ENCODE data around the gene SBK1. TPM values are rescaled to one million over a fixed set of nuclear protein-coding genes. Genes with fewer than 3 reads are reported as not detected.

The SBK1 gene
- total RNA-seq, 4 donors from 2014 or later: 0.26 to 1.2 (median 0.64) TPM; not detected in 1

DNA sequence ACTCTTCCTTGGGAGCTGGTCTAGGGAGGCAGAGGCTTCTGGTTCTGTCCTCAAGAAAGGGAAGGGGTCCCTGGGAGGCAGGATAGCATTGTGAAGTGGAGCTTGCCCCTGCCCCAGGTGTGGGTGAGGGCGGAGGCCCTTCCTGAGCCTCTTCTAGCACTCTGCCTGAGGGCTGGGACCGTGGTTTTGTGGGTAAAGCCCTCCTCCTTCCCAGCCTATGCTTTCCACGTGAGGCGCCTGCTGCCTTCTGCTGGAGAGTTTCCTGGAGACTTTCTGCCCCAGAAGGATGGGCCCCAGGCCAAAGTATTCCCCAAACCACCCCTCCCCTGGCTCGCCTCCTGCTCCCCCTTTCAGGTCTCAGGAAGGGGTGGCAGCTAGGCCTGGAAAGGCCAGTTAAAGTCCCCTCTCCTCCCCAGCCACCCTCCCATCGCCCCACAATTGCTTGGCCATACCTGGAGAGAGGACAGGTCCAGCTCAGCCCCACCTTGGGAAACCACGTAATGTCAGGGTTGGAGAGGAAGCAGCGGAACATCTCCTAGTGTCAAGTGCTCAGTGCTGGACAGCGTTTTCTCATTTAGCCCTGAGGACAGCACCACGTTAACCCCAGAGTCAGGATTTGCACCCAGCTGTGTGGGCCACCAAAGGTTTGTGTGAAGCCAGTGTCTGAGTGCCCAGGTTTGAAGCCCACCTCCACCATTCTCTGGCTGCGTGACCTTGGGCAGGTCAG is 5.6 kb downstream of the SBK1 start:
- H3K27me3 ChIP-seq: no peaks in the 10 kb centered on the region
- H3K36me3 ChIP-seq: no peaks in the 10 kb centered on the region
- DNase-seq: no peak
- H3K4me3 ChIP-seq: no peak overlapping the region
- peaks cover 0 to 4% of the 10 kb centered on the region in 2 donors for H3K4me1 ChIP-seq
- no peaks in the 10 kb centered on the region for H3K9me3 ChIP-seq
- intact Hi-C loops (cut with DNase I; ENCODE audit: low total_unique reads): no loop called here
- no peak overlapping the region for H3K27ac ChIP-seq
- no peak for TF ChIP-seq POLR2A (IDR thresholded peaks at IDR 0.05)
- TF ChIP-seq CTCF (IDR thresholded peaks at IDR 0.05): no peak

DNA sequence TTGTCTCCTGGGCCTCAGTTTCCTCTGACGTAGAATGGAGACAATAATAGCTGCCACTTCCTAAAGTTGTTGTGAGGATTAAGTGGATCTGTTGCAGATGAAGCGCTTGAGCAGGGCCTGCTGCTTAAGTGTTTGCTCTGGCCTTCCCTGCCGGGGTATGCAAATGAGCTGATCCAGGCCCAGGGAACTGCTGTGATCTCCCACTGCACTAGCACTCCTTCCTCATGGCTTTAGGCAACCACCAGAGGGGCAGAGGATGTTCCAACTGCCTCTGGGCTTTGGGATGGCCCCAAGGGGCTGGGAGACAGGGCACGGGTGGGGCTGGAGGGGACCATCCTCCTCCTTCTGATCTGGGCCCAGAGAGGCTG is 6.2 kb downstream of the SBK1 start:
- H3K27ac ChIP-seq: no peak overlapping the region
- intact Hi-C loops (cut with DNase I; ENCODE audit: low total_unique reads): no loop called here
- H3K4me3 ChIP-seq: no peak overlapping the region
- no peaks in the 10 kb centered on the region for H3K9me3 ChIP-seq
- no peaks in the 10 kb centered on the region for H3K36me3 ChIP-seq
- no peaks in the 10 kb centered on the region for H3K27me3 ChIP-seq
- no peak for DNase-seq
- H3K4me1 ChIP-seq: no peaks in the 10 kb centered on the region
- TF ChIP-seq POLR2A (IDR thresholded peaks at IDR 0.05) (no peak), CTCF (IDR thresholded peaks at IDR 0.05) (no peak)

DNA sequence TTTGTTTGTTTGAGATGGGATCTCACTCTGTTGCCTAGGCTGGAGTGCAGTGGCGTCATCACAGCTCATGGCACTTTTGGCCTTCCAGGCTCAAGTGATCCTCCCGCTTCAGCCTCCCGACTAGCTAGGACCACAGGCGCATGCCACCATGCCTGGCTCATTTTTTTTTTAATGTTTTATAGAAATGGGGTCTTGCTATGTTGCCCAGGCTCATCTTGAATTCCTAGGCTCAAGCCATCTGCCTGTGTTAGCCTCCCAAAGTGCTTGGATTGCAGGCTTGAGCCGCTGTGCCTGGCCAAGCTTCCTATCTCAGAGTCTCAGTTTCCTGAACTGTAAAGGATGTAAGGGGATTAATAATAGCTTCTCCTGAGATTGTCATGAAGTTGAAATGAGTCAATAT is 8.0 kb downstream of the SBK1 start:
- Histone ChIP-seq H3K27me3 (no peaks in the 10 kb centered on the region), H3K27ac (no peak overlapping the region), H3K36me3 (no peaks in the 10 kb centered on the region), H3K4me1 (no peaks in the 10 kb centered on the region), H3K9me3 (no peaks in the 10 kb centered on the region), H3K4me3 (no peak overlapping the region)
- no peak for DNase-seq
- TF ChIP-seq POLR2A (IDR thresholded peaks at IDR 0.05) (no peak), CTCF (IDR thresholded peaks at IDR 0.05) (no peak)
- intact Hi-C loops (cut with DNase I; ENCODE audit: low total_unique reads): no loop called here

DNA sequence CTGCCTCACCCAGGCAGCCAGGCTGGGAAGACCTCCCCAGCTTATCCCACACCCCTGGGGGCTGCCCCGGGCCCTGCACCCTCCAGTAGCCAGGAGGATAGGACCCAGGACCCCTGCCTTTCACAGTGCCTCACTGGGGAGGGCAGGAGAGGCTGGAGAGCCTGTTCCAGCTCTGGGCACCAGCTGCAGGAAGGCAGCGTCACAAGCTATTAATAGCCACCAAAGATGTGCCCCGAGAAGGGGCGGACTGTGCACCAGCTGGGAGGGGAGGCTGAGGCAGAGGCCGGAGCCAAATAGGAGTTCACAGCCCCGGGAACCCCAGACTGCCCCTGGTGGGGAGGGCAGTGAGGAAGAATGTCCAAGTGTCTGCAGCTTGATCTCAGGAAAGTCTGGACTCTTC is 8.8 kb downstream of the SBK1 start:
- Histone ChIP-seq H3K36me3 (no peaks in the 10 kb centered on the region), H3K27ac (no peak overlapping the region), H3K4me3 (no peak overlapping the region), H3K9me3 (no peaks in the 10 kb centered on the region), H3K27me3 (no peaks in the 10 kb centered on the region), H3K4me1 (no peaks in the 10 kb centered on the region)
- no peak for TF ChIP-seq CTCF (IDR thresholded peaks at IDR 0.05)
- no peak for TF ChIP-seq POLR2A (IDR thresholded peaks at IDR 0.05)
- intact Hi-C loops (cut with DNase I; ENCODE audit: low total_unique reads): no loop called here
- DNase-seq: no peak

- intact Hi-C loops (cut with DNase I; ENCODE audit: low total_unique reads): no loop called here
- H3K27me3 ChIP-seq: no peaks in the 10 kb centered on the region
- no peak overlapping the region for H3K4me3 ChIP-seq
- H3K36me3 ChIP-seq: no peaks in the 10 kb centered on the region
- no peaks in the 10 kb centered on the region for H3K4me1 ChIP-seq
- H3K27ac ChIP-seq: no peak overlapping the region
- DNase-seq: no peak
- H3K9me3 ChIP-seq: no peaks in the 10 kb centered on the region
- TF ChIP-seq POLR2A (IDR thresholded peaks at IDR 0.05) (no peak), CTCF (IDR thresholded peaks at IDR 0.05) (no peak)
These were observed 9.3 kb downstream of the SBK1 start for GRCh38 chr16:28301620-28302019.
